Astrocyte of the hippocampus (primary cell): Measurements from ENCODE around the gene FSIP1.
"Not testable (repeated sequence)": the region's sequence is repeated elsewhere in the genome, so short reads cannot be mapped to it uniquely, and the experiment has no call there.

Source experiments
- DNase-seq: peaks from one replicate; pipeline ENCODE4 v3.0.0; 2011; ENCODE audit warnings: low read depth, low spot score

FSIP1 gene

GRCh38 chr15:39782441-39783138 is at the start of gene FSIP1:
FSIP1 (minus strand) TSS chr15:39782841; CDS start chr15:39776524, 6,317 bp downstream.
- peak; percentile 98 for DNase-seq

GRCh38 chr15:39830166-39830565 is 47.5 kb upstream of the FSIP1 start:
- DNase-seq, result no peak

GRCh38 chr15:39828374-39828931 is 45.8 kb upstream of the FSIP1 start:
- peak; percentile 83 for DNase-seq

GRCh38 chr15:39826975-39827374 is 44.3 kb upstream of the FSIP1 start:
- DNase-seq, result no peak

- no peak for DNase-seq
Measured at GRCh38 chr15:39823634-39824033, 41.0 kb upstream of the FSIP1 start.

GRCh38 chr15:39820050-39820602 is 37.5 kb upstream of the FSIP1 start:
- no peak for DNase-seq

GRCh38 chr15:39819533-39819932 is 36.9 kb upstream of the FSIP1 start:
- no peak for DNase-seq

- DNase-seq, result no peak
Measured at GRCh38 chr15:39817892-39818291, 35.3 kb upstream of the FSIP1 start.

GRCh38 chr15:39814489-39814888 is 31.8 kb upstream of the FSIP1 start:
- DNase-seq, result no peak

- DNase-seq, result not testable (repeated sequence)
Measured at GRCh38 chr15:39812651-39813050, 30.0 kb upstream of the FSIP1 start.

GRCh38 chr15:39808909-39809308 is 26.3 kb upstream of the FSIP1 start:
- no peak for DNase-seq

- no peak for DNase-seq
Measured at GRCh38 chr15:39807791-39808190, 25.1 kb upstream of the FSIP1 start.

GRCh38 chr15:39804026-39804425 is 21.4 kb upstream of the FSIP1 start:
- no peak for DNase-seq

- no peak for DNase-seq
Measured at GRCh38 chr15:39803016-39803415, 20.4 kb upstream of the FSIP1 start.

- DNase-seq, result peak; percentile 45
Measured at GRCh38 chr15:39801641-39802309, 19.1 kb upstream of the FSIP1 start.

GRCh38 chr15:39799552-39800011 is 16.9 kb upstream of the FSIP1 start:
- DNase-seq, result no peak

- DNase-seq, result no peak
Measured at GRCh38 chr15:39798382-39798781, 15.7 kb upstream of the FSIP1 start.

GRCh38 chr15:39797407-39797806 is 14.8 kb upstream of the FSIP1 start:
- no peak for DNase-seq

GRCh38 chr15:39796601-39797000 is 14.0 kb upstream of the FSIP1 start:
- no peak for DNase-seq

GRCh38 chr15:39795486-39795885 is 12.8 kb upstream of the FSIP1 start:
- no peak for DNase-seq

GRCh38 chr15:39794954-39795353 is 12.3 kb upstream of the FSIP1 start:
- no peak for DNase-seq

GRCh38 chr15:39793923-39794322 is 11.3 kb upstream of the FSIP1 start:
- DNase-seq, result no peak
